ENCODE data around the gene KLHL42. TPM values are rescaled to one million over a fixed set of nuclear protein-coding genes. Genes with fewer than 3 reads are reported as not detected.

KLHL42 gene
- total and polyA plus RNA-seq, 2 of the 8 experiments (the other 6 are each of a cell fraction or from before 2014, with no cell fraction given), result 13.6 to 21.6 TPM

DNA sequence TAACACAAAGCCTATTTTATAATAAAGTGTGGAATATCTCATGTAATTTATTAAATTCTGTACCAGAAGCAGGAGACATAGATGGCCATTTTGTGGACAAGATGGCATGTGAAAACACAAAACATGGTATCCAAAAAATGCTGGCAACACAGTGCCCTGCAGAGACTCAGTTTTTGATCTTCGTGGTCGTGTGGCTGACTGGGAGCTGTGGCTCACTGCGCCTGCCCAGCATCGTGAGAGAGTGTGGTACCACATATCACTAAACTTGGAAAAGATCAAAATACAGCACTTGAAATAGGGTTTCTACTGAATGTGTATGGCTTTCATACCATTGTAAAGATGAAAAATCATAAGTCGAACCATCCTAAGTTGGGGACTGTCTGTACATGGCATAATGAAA is 43.0 kb downstream of the KLHL42 start:
- POLR2A ChIA-PET (ENCODE audit: partially characterized antibody), result interaction anchor here (1.5 kb wide), 1 partner anchor 43 kb away, joined by 3 read pairs; the partner anchor contains the start of genes KLHL42 and MANSC4
- no peak overlapping the region for H2BK20ac ChIP-seq (ENCODE audit: low read length)
- no peak overlapping the region for H4K91ac ChIP-seq (replicated peaks; ENCODE audit: insufficient read length, low read length)
- no peak overlapping the region for H3K9ac ChIP-seq (replicated peaks in 1 of 4; ENCODE audit: extremely low read depth in 1 of 4, low read depth in 3 of 4, low read length in 3 of 4)
- H2BK12ac ChIP-seq (ENCODE audit: low read depth, low read length), result no peak overlapping the region
- no peaks in the 10 kb centered on the region for H3K9me3 ChIP-seq (ENCODE audit: insufficient read depth in 2 of 2, low read depth in 1 of 2, low read length in 1 of 2)
- no peak overlapping the region for H3K4ac ChIP-seq (replicated peaks; ENCODE audit: insufficient read length, low read depth, low read length)
- no peak overlapping the region for H3K14ac ChIP-seq (ENCODE audit: insufficient read length)
- H3K23ac ChIP-seq (ENCODE audit: insufficient read length), result no peak overlapping the region
- no peak overlapping the region for H2BK15ac ChIP-seq (ENCODE audit: low read length)
- DNase-seq (ENCODE audit: low read depth in 1 of 2, low spot score in 2 of 2), result no peak
- WGBS, 2 experiments (ENCODE audit: extremely low coverage in 1 of 2, insufficient coverage in 1 of 2, insufficient read length in 1 of 2, insufficient replicate concordance in 2 of 2, low coverage in 1 of 2, low lambda C conversion rate in 2 of 2, missing lambda C conversion rate in 1 of 2), result 92% methylated on average over 5 of the region's 5 CpGs; no CpG with 5 or more reads in 1 of the 2 experiments
- H3K27ac ChIP-seq (ENCODE audit: low read depth, low read length), result no peak overlapping the region
- no peak overlapping the region for H2AK5ac ChIP-seq (ENCODE audit: low read depth, low read length)
- H2BK5ac ChIP-seq (ENCODE audit: low read depth, low read length), result no peak overlapping the region
- H4K8ac ChIP-seq (ENCODE audit: extremely low read depth, insufficient read depth, low read length), result no peak overlapping the region
- CTCF ChIA-PET (ENCODE audit: partially characterized antibody), result interaction anchor here (1.1 to 3.4 kb wide), 5 partner anchors 8 to 140 kb away, joined by 3 to 27 read pairs (median 3); no protein-coding TSS in a partner anchor
- H3K36me3 ChIP-seq (ENCODE audit: control insufficient read depth in 2 of 4, insufficient read depth in 4 of 4, low read length in 3 of 4), result no peaks in the 10 kb centered on the region
- H3K4me3 ChIP-seq (ENCODE audit: extremely low read depth in 1 of 4, insufficient read depth in 2 of 4, low read depth in 3 of 4, low read length in 4 of 4), result no peak overlapping the region
- no peak overlapping the region for H2BK120ac ChIP-seq (replicated peaks; ENCODE audit: low read depth, low read length)
- no peaks in the 10 kb centered on the region for H3K79me1 ChIP-seq (ENCODE audit: low read depth, low read length)
- no peak overlapping the region for H3K4me2 ChIP-seq (ENCODE audit: insufficient read depth in 1 of 2, low read depth in 2 of 2, low read length in 2 of 2)
- no peaks in the 10 kb centered on the region for H3K23me2 ChIP-seq (ENCODE audit: low read depth, low read length)
- FAIRE-seq, result no peak
- no peaks in the 10 kb centered on the region for H3K79me2 ChIP-seq (ENCODE audit: control insufficient read depth in 1 of 2, insufficient read depth in 2 of 2, low read length in 2 of 2)
- no peaks in the 10 kb centered on the region for H3K4me1 ChIP-seq (replicated peaks in 1 of 4; ENCODE audit: control insufficient read depth in 3 of 4, insufficient read depth in 4 of 4, low read length in 3 of 4)
- no peak overlapping the region for H3K18ac ChIP-seq (ENCODE audit: extremely low read depth, low read length)
- H4K5ac ChIP-seq (ENCODE audit: insufficient read length, low read depth, low read length), result no peak overlapping the region
- H4K20me1 ChIP-seq (replicated peaks in 1 of 2; ENCODE audit: control insufficient read depth in 1 of 2, insufficient read depth in 2 of 2, low read length in 2 of 2), result no peaks in the 10 kb centered on the region
- no peak overlapping the region for H2AFZ ChIP-seq (ENCODE audit: low read length)
- H3K56ac ChIP-seq (replicated peaks; ENCODE audit: insufficient read length, low read depth, low read length), result no peak overlapping the region
- no peaks in the 10 kb centered on the region; a peak in 1 of 7 replicates for H3K27me3 ChIP-seq (replicated peaks in 1 of 4; ENCODE audit: control insufficient read depth in 3 of 4, extremely low read depth in 1 of 4, insufficient read depth in 3 of 4, low read length in 3 of 4)
- no peak for TF ChIP-seq SAP30 (IDR thresholded peaks at IDR 0.05; ENCODE audit: insufficient read depth, insufficient replicate concordance, low read length)

Measured in H1 (cell line).